ENCODE measurements around the gene KIAA0753. TPM values are rescaled to one million over a fixed set of nuclear protein-coding genes. Genes with fewer than 3 reads are reported as not detected.

The KIAA0753 gene
- total and polyA plus RNA-seq, 2 of the 13 experiments (the other 11 are each of a cell fraction or from before 2014, with no cell fraction given), result 5.2 to 9.1 TPM

GRCh38 chr17:6683081-6683684, 42.7 kb upstream of the KIAA0753 start (continued):
- TF ChIP-seq UBTF (CRISPR knock-in tag; IDR thresholded peaks at IDR 0.05), result no peak
- no peak; the same call in 1 of the 2 replicates for TF ChIP-seq PAF1 (CRISPR knock-in tag; IDR thresholded peaks at IDR 0.05)
- TF ChIP-seq KDM6A (CRISPR knock-in tag; IDR thresholded peaks at IDR 0.05; ENCODE audit: low read depth), result peak; percentile 68
- TF ChIP-seq ZBTB42 (CRISPR knock-in tag; IDR thresholded peaks at IDR 0.05), result no peak
- TF ChIP-seq NFIB (CRISPR knock-in tag; IDR thresholded peaks at IDR 0.05; ENCODE audit: borderline replicate concordance), result no peak
- no peak for TF ChIP-seq KLF13 (CRISPR knock-in tag; IDR thresholded peaks at IDR 0.05)
- TF ChIP-seq POLR2AphosphoS5 (IDR thresholded peaks at IDR 0.05; ENCODE audit: low read depth, low read length), result peak; percentile 17; the same call in 1 of the 2 replicates
- no peak for TF ChIP-seq ZFP41 (CRISPR knock-in tag; IDR thresholded peaks at IDR 0.05; ENCODE audit: borderline replicate concordance)
- no peak for TF ChIP-seq NR3C1 (CRISPR knock-in tag; IDR thresholded peaks at IDR 0.05)
- TF ChIP-seq PHF8 (CRISPR knock-in tag; IDR thresholded peaks at IDR 0.05), result no peak; the same call in 1 of the 2 replicates
- TF ChIP-seq TBP (CRISPR knock-in tag; IDR thresholded peaks at IDR 0.05), result no peak
- TF ChIP-seq ZNF501 (CRISPR knock-in tag; IDR thresholded peaks at IDR 0.05), result no peak; the same call in 1 of the 2 replicates
- peak; percentile 88 for TF ChIP-seq HHEX (CRISPR knock-in tag; IDR thresholded peaks at IDR 0.05)
- TF ChIP-seq ASH2L (IDR thresholded peaks at IDR 0.05; ENCODE audit: insufficient read length, low read depth, low read length), result peak; percentile 21
- no peak for TF ChIP-seq E2F1 (CRISPR knock-in tag; IDR thresholded peaks at IDR 0.05)
- no peak for TF ChIP-seq ZNF543 (CRISPR knock-in tag; IDR thresholded peaks at IDR 0.05)
- TF ChIP-seq CERS6 (CRISPR knock-in tag; IDR thresholded peaks at IDR 0.05), result no peak
- TF ChIP-seq ZNF143 (CRISPR knock-in tag; IDR thresholded peaks at IDR 0.05), result no peak
- TF ChIP-seq ATF7-NPFF (CRISPR knock-in tag; IDR thresholded peaks at IDR 0.05; ENCODE audit: low read depth), result no peak
- TF ChIP-seq HNRNPK (IDR thresholded peaks at IDR 0.05; ENCODE audit: low read depth, low read length, poor library complexity, severe bottlenecking), result no peak
- 0 out of 2 replicates have a peak, but pooled peaks have one; percentile 47 for TF ChIP-seq ZNF691 (CRISPR knock-in tag; IDR thresholded peaks at IDR 0.05; ENCODE audit: borderline replicate concordance, low read depth)
- peak; percentile 10; the same call in 1 of the 2 replicates for TF ChIP-seq ZHX1 (CRISPR knock-in tag; IDR thresholded peaks at IDR 0.05; ENCODE audit: low read depth)
